CD14-positive monocyte (primary cell): ENCODE data around the gene FABP7. TPM values are rescaled to one million over a fixed set of nuclear protein-coding genes. Genes with fewer than 3 reads are reported as not detected.

Source experiments
- DNase-seq, 3 donors: peaks; one replicate each; pipeline ENCODE4 v3.0.0-alpha.2; 2011 to 2022
- H2AFZ ChIP-seq: 2 replicates; pipeline ENCODE4 v1.6.0; 2012; ENCODE audit warnings: mild to moderate bottlenecking, low read depth, low read length, inconsistent platforms; ENCODE audit not compliant: insufficient read depth, poor library complexity, severe bottlenecking
- H3K27ac ChIP-seq, 2 donors: 1 replicate in 1 of 2; 2 replicates in 1 of 2; pipeline ENCODE4 v1.5.1; 2012 to 2013; ENCODE audit warnings: low read length in 2 of 2, control low read depth in 1 of 2, inconsistent platforms in 1 of 2, low read depth in 1 of 2, mild to moderate bottlenecking in 1 of 2
- H3K27me3 ChIP-seq, 2 donors: one replicate each; pipeline versions ENCODE4 v1.6.0 to v1.6.1; 2011 to 2013; ENCODE audit warnings: low read length in 2 of 2; ENCODE audit not compliant: control insufficient read depth in 2 of 2, insufficient read depth in 2 of 2
- H3K36me3 ChIP-seq, 2 donors: replicated peaks in 1 of 2; 1 replicate in 1 of 2; 2 replicates in 1 of 2; pipeline versions ENCODE4 v1.5.1 to v1.6.1; 2012 to 2013; ENCODE audit warnings: low read length in 2 of 2, control low read depth in 1 of 2, inconsistent platforms in 1 of 2, mild to moderate bottlenecking in 1 of 2; ENCODE audit not compliant: insufficient read depth in 2 of 2, control insufficient read depth in 1 of 2
- H3K4me1 ChIP-seq, 2 donors: 1 replicate in 1 of 2; 2 replicates in 1 of 2; pipeline versions ENCODE4 v1.5.1 to v1.6.1; 2012 to 2013; ENCODE audit warnings: low read length in 2 of 2, control low read depth in 1 of 2, inconsistent platforms in 1 of 2, mild to moderate bottlenecking in 1 of 2, moderate library complexity in 1 of 2; ENCODE audit not compliant: insufficient read depth in 2 of 2, control insufficient read depth in 1 of 2
- H3K4me2 ChIP-seq: replicated peaks from 2 replicates; pipeline ENCODE3; 2012; ENCODE audit warnings: low read length, moderate library complexity, mild to moderate bottlenecking; ENCODE audit not compliant: poor library complexity, severe bottlenecking; ENCODE audit errors: extremely low read depth
- H3K4me3 ChIP-seq, 3 experiments: fragments of 200-600 bp in 1 of 3; sonication (generic) in 1 of 3; replicated peaks in 1 of 3; 1 replicate in 2 of 3; 2 replicates in 1 of 3; pipeline ENCODE4 v1.5.1; 2011 to 2013; ENCODE audit warnings: low read length in 3 of 3, mild to moderate bottlenecking in 3 of 3, control low read depth in 2 of 3, low read depth in 2 of 3, inconsistent platforms in 1 of 3, moderate library complexity in 1 of 3
- H3K79me2 ChIP-seq: 2 replicates; pipeline ENCODE4 v1.6.0; 2012; ENCODE audit warnings: mild to moderate bottlenecking, control low read depth, inconsistent platforms, low read length, moderate library complexity; ENCODE audit not compliant: insufficient read depth
- H3K9ac ChIP-seq: 2 replicates; pipeline ENCODE4 v1.6.0; 2017; ENCODE audit warnings: low read length, mild to moderate bottlenecking; ENCODE audit not compliant: insufficient read depth, poor library complexity, severe bottlenecking
- H3K9me3 ChIP-seq, 2 donors: replicated peaks in 1 of 2; 1 replicate in 1 of 2; 2 replicates in 1 of 2; pipeline versions ENCODE4 v1.5.1 to v1.6.1; 2012 to 2013; ENCODE audit warnings: low read length in 2 of 2, control low read depth in 1 of 2; ENCODE audit not compliant: control insufficient read depth in 1 of 2, insufficient read depth in 1 of 2
- H4K20me1 ChIP-seq: 2 replicates; pipeline ENCODE4 v1.6.0; 2012; ENCODE audit warnings: mild to moderate bottlenecking, low read length, control low read depth, moderate library complexity; ENCODE audit not compliant: insufficient read depth
- H3K27ac Mint-ChIP-seq, 7 donors: one replicate each; pipeline ENCODE4 v1.8.0; 2020; ENCODE audit warnings: mild to moderate bottlenecking in 7 of 7, mixed read lengths in 7 of 7, moderate library complexity in 6 of 7, inconsistent platforms in 2 of 7
- H3K27me3 Mint-ChIP-seq, 3 donors: one replicate each; pipeline ENCODE4 v1.8.0; 2021 to 2022; ENCODE audit warnings: low read depth in 3 of 3, mild to moderate bottlenecking in 3 of 3, mixed read lengths in 3 of 3, moderate library complexity in 3 of 3, inconsistent platforms in 1 of 3
- H3K36me3 Mint-ChIP-seq, 2 donors: one replicate each; pipeline ENCODE4 v1.8.0; 2020; ENCODE audit warnings: mixed read lengths in 2 of 2, inconsistent platforms in 1 of 2, mild to moderate bottlenecking in 1 of 2
- H3K4me1 Mint-ChIP-seq: one replicate; pipeline ENCODE4 v1.8.0; 2020; ENCODE audit warnings: mild to moderate bottlenecking, mixed read lengths
- H3K4me3 Mint-ChIP-seq, 2 donors: one replicate each; pipeline ENCODE4 v1.8.0; 2020; ENCODE audit warnings: mild to moderate bottlenecking in 2 of 2, mixed read lengths in 2 of 2, moderate library complexity in 1 of 2
- H3K9me3 Mint-ChIP-seq, 7 donors: one replicate each; pipeline ENCODE4 v1.8.0; 2020 to 2022; ENCODE audit warnings: mixed read lengths in 7 of 7, mild to moderate bottlenecking in 6 of 7, moderate library complexity in 6 of 7, inconsistent platforms in 2 of 7
- WGBS: methylation state at CpG from one replicate; pipeline ENCODE4 v1.1.5; 2013; ENCODE audit warnings: missing lambda C conversion rate; ENCODE audit not compliant: insufficient coverage; 5-methylcytosine and 5-hydroxymethylcytosine counted together
- intact Hi-C, 2 donors: fragments of 100-400 bp; cut with micrococcal nuclease; formaldehyde crosslinking; loops; one replicate each; pipeline versions ENCODE4 v1.15.0 to v1.15.1; 2023
- polyA plus RNA-seq, 3 donors: library from polyadenylated mRNA; depleted of rRNA in 1 of 3; unstranded in 2 of 3; stranded (reverse) in 1 of 3; fragments of 300-500 nt in 2 of 3; fragments of >200 nt in 1 of 3; fragmentation: Illumina TruSeq in 2 of 3; gene quantifications; 1 replicate in 2 of 3; 2 replicates in 1 of 3; pipeline ENCODE4 v1.2.3, GENCODE V29; 2012 to 2021
- TF ChIP-seq, protein P1 (sequence below): fragments of 200-600 bp; IDR thresholded peaks from one replicate; pipeline ENCODE4 v1.8.0; 2022; ENCODE audit warnings: antibody characterized with exemption, mild to moderate bottlenecking

Gene FABP7
- polyA plus RNA-seq, 3 donors, result not detected

DNA sequence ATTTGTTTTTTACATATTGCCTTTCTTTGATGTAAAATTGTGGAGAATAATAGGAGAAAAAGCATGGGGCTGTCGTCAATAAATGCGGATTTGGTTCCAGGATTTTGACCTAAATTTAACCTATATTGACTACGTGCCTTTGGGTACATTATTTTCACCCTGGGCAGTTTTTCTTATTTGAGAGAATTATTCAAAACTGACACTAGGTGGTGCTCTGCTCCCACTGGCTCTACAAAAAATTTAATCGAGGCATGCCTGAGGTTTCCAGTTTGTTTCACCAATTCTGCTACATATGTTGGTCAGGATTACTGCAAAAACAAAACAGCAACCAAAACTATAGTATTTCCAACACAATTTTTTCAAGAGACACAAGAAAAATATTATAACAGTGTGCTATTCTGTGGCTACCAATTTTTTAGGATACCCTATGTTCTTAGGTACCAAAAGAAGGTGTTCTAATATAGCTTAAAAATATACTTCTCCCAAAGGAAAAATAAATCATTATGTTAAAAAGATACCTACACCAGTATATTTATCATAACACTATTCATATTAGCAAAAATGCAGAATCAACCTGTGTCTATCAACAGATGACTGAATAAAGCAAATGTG is 48.6 kb upstream of the FABP7 start:
- H3K27ac ChIP-seq, result no peak overlapping the region
- no peak overlapping the region for H3K4me2 ChIP-seq
- no peak overlapping the region for H3K4me3 ChIP-seq
- no peak overlapping the region for H3K9ac ChIP-seq
- H3K36me3 Mint-ChIP-seq, result no peaks in the 10 kb centered on the region
- H3K36me3 ChIP-seq, result no peaks in the 10 kb centered on the region
- TF ChIP-seq, protein P1, sequence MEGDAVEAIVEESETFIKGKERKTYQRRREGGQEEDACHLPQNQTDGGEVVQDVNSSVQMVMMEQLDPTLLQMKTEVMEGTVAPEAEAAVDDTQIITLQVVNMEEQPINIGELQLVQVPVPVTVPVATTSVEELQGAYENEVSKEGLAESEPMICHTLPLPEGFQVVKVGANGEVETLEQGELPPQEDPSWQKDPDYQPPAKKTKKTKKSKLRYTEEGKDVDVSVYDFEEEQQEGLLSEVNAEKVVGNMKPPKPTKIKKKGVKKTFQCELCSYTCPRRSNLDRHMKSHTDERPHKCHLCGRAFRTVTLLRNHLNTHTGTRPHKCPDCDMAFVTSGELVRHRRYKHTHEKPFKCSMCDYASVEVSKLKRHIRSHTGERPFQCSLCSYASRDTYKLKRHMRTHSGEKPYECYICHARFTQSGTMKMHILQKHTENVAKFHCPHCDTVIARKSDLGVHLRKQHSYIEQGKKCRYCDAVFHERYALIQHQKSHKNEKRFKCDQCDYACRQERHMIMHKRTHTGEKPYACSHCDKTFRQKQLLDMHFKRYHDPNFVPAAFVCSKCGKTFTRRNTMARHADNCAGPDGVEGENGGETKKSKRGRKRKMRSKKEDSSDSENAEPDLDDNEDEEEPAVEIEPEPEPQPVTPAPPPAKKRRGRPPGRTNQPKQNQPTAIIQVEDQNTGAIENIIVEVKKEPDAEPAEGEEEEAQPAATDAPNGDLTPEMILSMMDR, result peak; percentile 85
- no peaks in the 10 kb centered on the region for H3K79me2 ChIP-seq
- intact Hi-C loops, result loop anchor here (1.0 to 10.0 kb wide), 3 partner anchors 106 to 584 kb away; no protein-coding TSS in a partner anchor
- no peaks in the 10 kb centered on the region for H4K20me1 ChIP-seq
- peaks cover 4% of the 10 kb centered on the region for H3K4me1 Mint-ChIP-seq
- WGBS, result no CpG with 5 or more reads among the region's 4 CpGs
- H3K4me3 Mint-ChIP-seq, result no peak overlapping the region
- no peaks in the 10 kb centered on the region for H3K9me3 Mint-ChIP-seq
- no peak overlapping the region for H3K27ac Mint-ChIP-seq
- peaks cover 6 to 7% of the 10 kb centered on the region in 2 donors for H3K27me3 ChIP-seq
- no peak overlapping the region for H2AFZ ChIP-seq
- no peaks in the 10 kb centered on the region for H3K4me1 ChIP-seq
- peak; percentile 23 to 53 (median 42) for DNase-seq
- H3K27me3 Mint-ChIP-seq, result peaks cover 12 to 24% (median 16%) of the 10 kb centered on the region in 3 donors
- no peaks in the 10 kb centered on the region for H3K9me3 ChIP-seq

DNA sequence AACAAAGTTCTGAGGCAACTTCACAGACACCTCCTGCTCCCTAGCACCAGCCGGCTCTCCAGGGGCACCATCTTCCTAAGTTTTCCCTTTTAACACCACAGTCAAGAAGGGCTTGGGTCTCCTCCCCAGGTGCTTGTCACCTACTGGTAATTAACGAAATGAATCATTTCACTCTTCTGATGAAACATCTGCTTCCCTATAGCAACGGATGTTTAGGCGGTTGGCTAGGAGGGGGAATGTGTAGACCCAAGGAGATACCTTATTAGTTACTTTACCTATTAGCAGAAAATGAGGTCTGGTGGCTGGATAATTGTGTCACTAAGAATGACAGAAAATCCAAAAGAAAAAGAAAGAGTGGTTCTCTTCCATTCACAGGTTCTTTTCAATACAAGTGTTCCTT is 46.3 kb upstream of the FABP7 start:
- Mint-ChIP-seq H3K36me3 (no peaks in the 10 kb centered on the region), H3K27me3 (peaks cover 12 to 23% (median 13%) of the 10 kb centered on the region in 3 donors), H3K4me3 (no peak overlapping the region), H3K4me1 (peaks cover 4% of the 10 kb centered on the region), H3K9me3 (no peaks in the 10 kb centered on the region), H3K27ac (no peak overlapping the region)
- TF ChIP-seq, protein P1, result no peak
- H2AFZ ChIP-seq, result no peak overlapping the region
- no peak for DNase-seq
- H4K20me1 ChIP-seq, result no peaks in the 10 kb centered on the region
- H3K36me3 ChIP-seq, result no peaks in the 10 kb centered on the region
- 80% methylated on average over 1 of the region's 4 CpGs for whole genome bisulfite sequencing
- intact Hi-C loops, result loop anchor here (5.0 to 10.0 kb wide), 2 partner anchors 104 to 582 kb away; no protein-coding TSS in a partner anchor
- peaks cover 4 to 7% of the 10 kb centered on the region in 2 donors for H3K27me3 ChIP-seq
- no peak overlapping the region for H3K9ac ChIP-seq
- H3K9me3 ChIP-seq, result no peaks in the 10 kb centered on the region
- H3K4me3 ChIP-seq, result no peak overlapping the region
- no peak overlapping the region for H3K27ac ChIP-seq
- no peaks in the 10 kb centered on the region for H3K4me1 ChIP-seq
- no peak overlapping the region for H3K4me2 ChIP-seq
- H3K79me2 ChIP-seq, result no peaks in the 10 kb centered on the region
